Measurements from ENCODE around the gene WDR88. TPM values are rescaled to one million over a fixed set of nuclear protein-coding genes. Genes with fewer than 3 reads are reported as not detected.
"Not testable (repeated sequence)": the region's sequence is repeated elsewhere in the genome, so short reads cannot be mapped to it uniquely, and the experiment has no call there.

Gene WDR88
- total RNA-seq, 2 experiments from 2014 or later: not detected

DNA sequence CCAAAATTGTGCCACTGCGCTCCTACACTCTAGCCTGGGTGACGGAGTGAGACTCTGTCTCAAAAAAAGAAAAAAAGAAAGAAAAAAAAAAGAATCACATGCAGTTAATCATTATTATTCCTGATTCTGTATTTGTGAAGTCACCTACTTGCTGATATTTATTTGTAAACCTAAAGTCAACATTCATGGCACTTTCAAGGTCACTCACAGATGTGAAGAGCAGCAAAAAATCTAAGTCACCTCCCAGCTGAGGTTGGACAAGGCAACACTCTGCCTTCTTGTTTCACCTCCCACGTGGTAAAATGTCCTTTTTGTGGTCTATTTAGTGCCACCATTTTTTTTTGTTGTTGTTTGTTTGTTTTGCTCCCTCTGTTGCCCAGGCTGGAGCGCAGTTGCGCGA, 26.5 kb downstream of the WDR88 start:
- H3K27ac Mint-ChIP-seq: no peak overlapping the region
- intact Hi-C loops (cut with micrococcal nuclease): no loop called here
- CTCF ChIA-PET: interaction anchor here (0.6 to 1.1 kb wide), 3 partner anchors 21 to 148 kb away, joined by 3 to 6 read pairs (median 3); no protein-coding TSS in a partner anchor
- no peak for DNase-seq
- no peaks in the 10 kb centered on the region for H3K9me3 Mint-ChIP-seq
- H3K36me3 Mint-ChIP-seq (ENCODE audit: low read depth): no peaks in the 10 kb centered on the region
- H3K27me3 Mint-ChIP-seq (ENCODE audit: low read depth): no peaks in the 10 kb centered on the region
- peaks cover 27% of the 10 kb centered on the region for H3K4me1 Mint-ChIP-seq (ENCODE audit: low read depth)
- no peak overlapping the region for H3K4me3 Mint-ChIP-seq

DNA sequence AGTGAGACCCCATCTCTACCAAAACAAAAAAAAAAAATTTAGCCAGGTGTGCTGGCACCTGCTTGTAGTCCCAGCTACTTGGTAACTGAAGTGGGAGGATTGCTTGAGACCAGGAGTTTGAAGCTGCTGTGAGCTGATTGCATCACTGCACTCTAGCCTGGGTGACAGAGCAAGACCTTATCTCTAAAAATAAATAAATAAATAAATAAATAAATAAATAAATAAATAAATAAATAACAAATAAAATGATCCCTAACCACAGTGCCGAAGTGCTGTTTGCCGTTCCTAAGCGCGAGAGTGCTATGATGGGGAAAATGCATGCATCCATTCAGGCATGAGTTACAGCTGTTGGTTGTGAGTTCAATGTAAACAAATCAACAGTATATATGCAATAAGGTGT, 27.2 kb downstream of the WDR88 start:
- CTCF ChIA-PET: interaction anchor here (2.3 to 4.3 kb wide), 3 partner anchors 14 to 25 kb away, joined by 13 to 20 read pairs (median 14); no protein-coding TSS in a partner anchor
- no peak overlapping the region for H3K4me3 Mint-ChIP-seq

DNA sequence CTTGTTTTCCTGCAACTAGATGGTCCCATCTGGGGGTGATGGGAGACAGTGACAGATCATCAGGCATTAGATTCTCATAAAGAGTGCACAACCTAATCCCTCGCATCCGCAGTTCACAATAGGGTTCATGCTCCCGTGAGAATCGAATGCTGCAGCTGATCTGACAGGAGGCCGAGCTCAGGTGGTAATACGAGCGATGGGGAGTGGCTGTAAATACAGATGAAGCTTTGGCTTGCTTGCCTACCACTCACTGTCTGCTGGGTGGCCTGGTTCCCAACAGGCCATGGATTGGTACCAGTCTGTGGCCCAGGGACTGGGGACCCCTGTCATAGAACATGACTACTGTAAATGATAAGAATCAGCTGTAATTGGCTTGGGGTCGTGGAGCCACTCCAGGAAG, 28.0 kb downstream of the WDR88 start:
- no peak for DNase-seq
- H3K4me3 Mint-ChIP-seq: no peak overlapping the region
- H3K27ac Mint-ChIP-seq: peak overlapping the region; percentile 82
- peaks cover 27% of the 10 kb centered on the region for H3K4me1 Mint-ChIP-seq (ENCODE audit: low read depth)
- H3K9me3 Mint-ChIP-seq: no peaks in the 10 kb centered on the region
- H3K27me3 Mint-ChIP-seq (ENCODE audit: low read depth): no peaks in the 10 kb centered on the region
- CTCF ChIA-PET: interaction anchor here (1.4 to 4.3 kb wide), 5 partner anchors 15 to 33 kb away, joined by 3 to 20 read pairs (median 13); no protein-coding TSS in a partner anchor
- H3K36me3 Mint-ChIP-seq (ENCODE audit: low read depth): no peaks in the 10 kb centered on the region
- intact Hi-C loops (cut with micrococcal nuclease): loop anchor here (1.0 kb wide), 1 partner anchor 17 kb away; no protein-coding TSS in a partner anchor

More for the DNA sequence above, 27.2 kb downstream of the WDR88 start:
- Mint-ChIP-seq H3K4me1 (ENCODE audit: low read depth) (peaks cover 27% of the 10 kb centered on the region), H3K9me3 (no peaks in the 10 kb centered on the region), H3K27me3 (ENCODE audit: low read depth) (no peaks in the 10 kb centered on the region), H3K36me3 (ENCODE audit: low read depth) (no peaks in the 10 kb centered on the region), H3K27ac (no peak overlapping the region)
- intact Hi-C loops (cut with micrococcal nuclease): no loop called here
- DNase-seq: no peak

DNA sequence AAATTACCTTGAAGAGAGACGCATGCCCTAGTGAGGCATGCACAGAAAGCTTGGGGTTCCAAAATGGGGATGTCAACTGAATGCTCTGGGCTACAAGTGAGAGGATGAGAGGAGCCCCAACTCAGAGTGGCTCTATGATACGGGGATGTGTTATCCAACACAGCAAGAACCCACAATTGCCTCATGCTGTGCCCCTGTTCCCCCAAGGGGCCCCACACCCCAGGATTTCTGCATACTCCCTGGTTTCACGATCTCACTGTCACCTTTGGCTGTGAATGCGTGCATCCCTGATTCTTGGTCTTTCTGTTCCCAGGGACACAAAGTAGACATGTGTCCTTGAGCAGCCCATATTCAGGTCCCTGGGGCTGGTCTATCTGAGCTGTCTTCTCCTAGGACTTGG, 29.3 kb downstream of the WDR88 start:
- H3K4me3 Mint-ChIP-seq: no peak overlapping the region
- intact Hi-C loops (cut with micrococcal nuclease): no loop called here
- H3K36me3 Mint-ChIP-seq (ENCODE audit: low read depth): no peaks in the 10 kb centered on the region
- no peak for DNase-seq
- no peaks in the 10 kb centered on the region for H3K9me3 Mint-ChIP-seq
- H3K27ac Mint-ChIP-seq: peak overlapping the region; percentile 50
- peaks cover 27% of the 10 kb centered on the region for H3K4me1 Mint-ChIP-seq (ENCODE audit: low read depth)
- H3K27me3 Mint-ChIP-seq (ENCODE audit: low read depth): no peaks in the 10 kb centered on the region
- CTCF ChIA-PET: interaction anchor here (0.6 to 4.3 kb wide), 6 partner anchors 10 to 34 kb away, joined by 3 to 20 read pairs (median 8); no protein-coding TSS in a partner anchor

DNA sequence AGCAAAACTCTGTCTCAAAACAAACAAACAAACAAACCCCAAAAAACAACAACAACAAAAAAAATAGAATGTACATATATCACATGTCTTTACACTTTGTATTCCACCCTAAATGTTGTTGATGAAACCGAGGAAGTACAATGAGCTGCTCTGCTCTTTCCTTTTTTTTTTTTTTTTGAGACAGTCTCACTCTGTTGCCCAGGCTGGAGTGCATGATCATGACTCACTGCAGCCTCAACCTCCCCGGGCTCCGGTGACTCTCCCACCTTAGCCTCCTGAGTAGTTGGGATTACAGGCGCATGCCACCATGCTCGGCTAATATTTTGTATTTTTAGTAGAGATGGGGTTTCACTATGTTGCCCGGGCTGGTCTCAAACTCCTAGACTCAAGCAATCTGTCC, 31.6 kb downstream of the WDR88 start:
- Mint-ChIP-seq H3K9me3 (peaks cover 6% of the 10 kb centered on the region), H3K4me1 (ENCODE audit: low read depth) (peaks cover 21% of the 10 kb centered on the region), H3K27ac (no peak overlapping the region), H3K4me3 (no peak overlapping the region), H3K36me3 (ENCODE audit: low read depth) (no peaks in the 10 kb centered on the region), H3K27me3 (ENCODE audit: low read depth) (no peaks in the 10 kb centered on the region)
- CTCF ChIA-PET: interaction anchor here (0.6 to 2.5 kb wide), 4 partner anchors 14 to 21 kb away, joined by 3 to 13 read pairs (median 3); no protein-coding TSS in a partner anchor
- intact Hi-C loops (cut with micrococcal nuclease): no loop called here
- DNase-seq: no peak

DNA sequence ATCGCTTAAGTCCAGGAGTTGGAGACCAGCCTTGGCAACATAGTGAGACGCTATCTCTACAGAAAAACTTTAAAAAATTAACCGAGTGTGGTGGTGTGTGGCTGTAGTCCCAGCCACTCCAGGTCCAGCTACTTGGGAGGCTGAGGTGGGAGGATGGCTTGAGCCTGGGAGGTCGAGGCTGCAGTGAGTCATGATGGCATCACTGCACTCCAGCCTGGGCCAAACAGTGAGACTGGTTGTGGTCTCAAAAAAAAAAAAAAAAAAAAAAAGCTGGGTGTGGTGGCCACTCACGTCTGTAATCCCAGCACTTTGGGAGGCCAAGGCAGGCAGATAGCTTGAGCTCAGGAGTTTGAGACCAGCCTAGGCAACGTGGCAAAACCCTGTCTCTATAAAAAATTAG, 34.1 kb downstream of the WDR88 start:
- H3K9me3 Mint-ChIP-seq; intact Hi-C loops (cut with micrococcal nuclease); H3K4me1 Mint-ChIP-seq (ENCODE audit: low read depth); H3K27ac Mint-ChIP-seq; H3K36me3 Mint-ChIP-seq (ENCODE audit: low read depth); H3K27me3 Mint-ChIP-seq (ENCODE audit: low read depth); DNase-seq; H3K4me3 Mint-ChIP-seq: not testable (repeated sequence)
- CTCF ChIA-PET: interaction anchor here (0.6 to 1.1 kb wide), 2 partner anchors 42 to 44 kb away, joined by 3 read pairs; no protein-coding TSS in a partner anchor

DNA sequence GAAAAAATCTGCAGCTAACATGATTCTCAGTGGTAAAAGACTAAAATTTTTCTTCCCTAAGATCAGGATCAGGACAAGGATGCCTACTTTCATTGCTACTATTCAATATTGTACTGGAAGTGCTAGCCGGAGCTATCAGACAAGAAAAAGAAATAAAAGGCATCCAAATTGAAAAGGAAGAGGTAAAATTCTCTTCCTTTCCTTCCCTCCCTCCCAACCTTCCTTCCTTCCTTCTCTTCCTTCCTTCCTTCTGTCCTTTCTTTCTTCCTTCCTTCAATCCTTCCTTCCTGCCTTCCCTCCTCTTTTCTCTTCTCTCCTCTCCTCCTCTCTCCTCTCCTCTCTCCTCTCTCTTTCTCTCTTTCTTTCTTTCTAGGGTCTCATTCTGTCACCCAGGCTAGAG, 35.5 kb downstream of the WDR88 start:
- intact Hi-C loops (cut with micrococcal nuclease): no loop called here
- no peak overlapping the region for H3K4me3 Mint-ChIP-seq
- peaks cover 2% of the 10 kb centered on the region for H3K36me3 Mint-ChIP-seq (ENCODE audit: low read depth)
- DNase-seq: no peak
- peaks cover 4% of the 10 kb centered on the region for H3K4me1 Mint-ChIP-seq (ENCODE audit: low read depth)
- no peaks in the 10 kb centered on the region for H3K27me3 Mint-ChIP-seq (ENCODE audit: low read depth)
- H3K9me3 Mint-ChIP-seq: peaks cover 9% of the 10 kb centered on the region
- no peak overlapping the region for H3K27ac Mint-ChIP-seq
- CTCF ChIA-PET: interaction anchor here (1.1 kb wide), 1 partner anchor 43 kb away, joined by 3 read pairs; no protein-coding TSS in a partner anchor

DNA sequence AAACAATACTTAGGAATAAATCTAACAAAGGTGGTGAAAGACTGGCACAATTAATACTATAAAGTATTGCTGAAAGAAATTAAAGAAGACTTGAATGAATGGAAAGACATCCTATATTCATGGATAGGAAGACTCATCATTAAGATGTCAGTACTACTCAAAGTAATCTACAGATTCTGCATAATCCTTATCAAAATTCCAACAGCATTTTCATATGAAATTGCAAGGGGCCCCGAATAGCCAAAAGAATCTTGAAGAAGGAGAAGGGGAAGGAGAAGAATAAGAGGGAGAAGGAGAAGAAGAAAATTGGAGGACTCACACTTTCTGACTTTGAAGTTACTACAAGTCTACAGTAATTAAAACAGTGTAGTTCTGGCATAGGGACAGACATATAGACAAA, 36.6 kb downstream of the WDR88 start:
- H3K4me1 Mint-ChIP-seq (ENCODE audit: low read depth): peaks cover 9% of the 10 kb centered on the region
- H3K9me3 Mint-ChIP-seq: peaks cover 9% of the 10 kb centered on the region
- H3K27me3 Mint-ChIP-seq (ENCODE audit: low read depth): no peaks in the 10 kb centered on the region
- H3K4me3 Mint-ChIP-seq: no peak overlapping the region
- intact Hi-C loops (cut with micrococcal nuclease): no loop called here
- peaks cover 4% of the 10 kb centered on the region for H3K36me3 Mint-ChIP-seq (ENCODE audit: low read depth)
- CTCF ChIA-PET: interaction anchor here (1.3 kb wide), 1 partner anchor 42 kb away, joined by 3 read pairs; no protein-coding TSS in a partner anchor
- H3K27ac Mint-ChIP-seq: no peak overlapping the region
- no peak for DNase-seq

DNA sequence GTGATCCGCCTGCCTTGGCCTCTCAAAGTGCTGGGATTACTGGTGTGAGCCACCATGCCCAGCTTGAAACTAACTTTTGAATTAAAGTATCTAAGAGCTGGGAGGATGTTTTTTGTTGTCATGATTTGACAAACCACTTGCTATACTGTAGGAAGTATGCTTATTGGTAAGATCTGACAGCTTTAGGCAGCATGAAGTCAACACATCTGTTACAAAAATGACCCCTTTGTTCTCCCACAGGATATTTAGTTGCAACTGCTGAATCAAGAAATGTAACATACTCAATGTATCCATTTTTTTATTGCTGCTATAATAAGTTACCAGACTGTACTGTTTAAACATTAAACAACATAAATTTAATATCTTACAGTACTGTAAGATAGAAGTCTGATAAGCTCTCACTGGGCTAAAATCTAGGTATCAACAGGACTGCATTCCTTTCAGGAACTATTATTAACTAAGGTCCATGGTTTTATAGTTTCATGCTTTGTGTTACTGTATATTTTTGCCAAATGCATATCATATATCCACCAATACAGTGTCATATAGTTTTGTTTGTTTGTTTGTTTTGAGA, 39.4 kb downstream of the WDR88 start:
- intact Hi-C loops (cut with micrococcal nuclease): no loop called here
- H3K27me3 Mint-ChIP-seq (ENCODE audit: low read depth): no peaks in the 10 kb centered on the region
- peaks cover 7% of the 10 kb centered on the region for H3K36me3 Mint-ChIP-seq (ENCODE audit: low read depth)
- no peak overlapping the region for H3K4me3 Mint-ChIP-seq
- H3K27ac Mint-ChIP-seq: no peak overlapping the region
- peaks cover 24% of the 10 kb centered on the region for H3K4me1 Mint-ChIP-seq (ENCODE audit: low read depth)
- H3K9me3 Mint-ChIP-seq: peaks cover 9% of the 10 kb centered on the region
- CTCF ChIA-PET: interaction anchor here (0.7 to 1.3 kb wide), 3 partner anchors 10 to 137 kb away, joined by 3 to 7 read pairs (median 4); no protein-coding TSS in a partner anchor
- no peak for DNase-seq

DNA sequence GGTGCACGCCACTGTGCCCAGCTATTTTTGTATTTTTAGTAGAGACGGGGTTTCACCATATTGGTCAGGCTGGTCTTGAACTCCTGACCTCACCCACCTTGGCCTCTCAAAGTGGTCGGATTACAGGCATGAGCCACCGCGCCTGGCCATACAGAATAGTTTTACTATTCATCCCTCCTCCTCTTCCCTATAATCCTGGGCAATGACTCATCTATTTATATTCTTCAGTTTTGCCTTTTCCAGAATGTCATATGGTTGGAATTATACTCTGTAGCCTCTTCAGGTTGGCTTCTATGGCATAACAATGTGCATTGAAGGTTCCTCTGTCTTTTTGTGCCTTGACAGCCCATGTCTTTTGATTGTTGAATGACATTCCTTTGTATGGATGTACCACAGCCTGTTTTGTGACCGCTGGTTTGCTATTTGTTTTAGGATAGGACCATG, 40.0 kb downstream of the WDR88 start:
- peaks cover 9% of the 10 kb centered on the region for H3K9me3 Mint-ChIP-seq
- H3K36me3 Mint-ChIP-seq (ENCODE audit: low read depth): peaks cover 9% of the 10 kb centered on the region
- DNase-seq: no peak
- H3K4me3 Mint-ChIP-seq: no peak overlapping the region
- peaks cover 2% of the 10 kb centered on the region for H3K27me3 Mint-ChIP-seq (ENCODE audit: low read depth)
- H3K4me1 Mint-ChIP-seq (ENCODE audit: low read depth): peaks cover 25% of the 10 kb centered on the region
- intact Hi-C loops (cut with micrococcal nuclease): no loop called here
- no peak overlapping the region for H3K27ac Mint-ChIP-seq
- CTCF ChIA-PET: no interaction called here

DNA sequence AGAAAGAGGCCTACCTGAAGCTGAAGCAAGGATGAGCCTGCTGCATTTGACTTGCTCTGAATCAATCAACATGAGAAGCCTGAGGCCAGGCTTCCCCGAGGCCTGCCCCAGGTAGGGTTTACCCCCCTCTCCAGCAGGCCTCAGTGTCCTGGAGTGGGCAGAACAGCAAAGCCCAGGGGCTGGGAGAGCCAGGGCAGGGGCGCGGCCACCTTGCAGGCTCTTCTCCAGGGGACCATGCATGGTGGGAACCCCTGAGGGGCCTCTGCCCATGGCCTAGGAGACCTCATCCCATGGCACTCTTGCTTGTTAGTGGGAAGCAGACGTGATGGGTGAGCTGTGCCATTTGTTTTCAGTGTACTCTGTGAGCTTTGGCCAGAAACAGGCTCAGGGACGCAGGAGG, 42.3 kb downstream of the WDR88 start:
- CTCF ChIA-PET: interaction anchor here (1.9 to 2.1 kb wide), 2 partner anchors 10 to 30 kb away, joined by 5 to 10 read pairs; no protein-coding TSS in a partner anchor
- no peak for DNase-seq
- H3K27ac Mint-ChIP-seq: no peak overlapping the region
- no peaks in the 10 kb centered on the region for H3K9me3 Mint-ChIP-seq
- peaks cover 2% of the 10 kb centered on the region for H3K27me3 Mint-ChIP-seq (ENCODE audit: low read depth)
- intact Hi-C loops (cut with micrococcal nuclease): no loop called here
- no peak overlapping the region for H3K4me3 Mint-ChIP-seq
- peaks cover 7% of the 10 kb centered on the region for H3K36me3 Mint-ChIP-seq (ENCODE audit: low read depth)
- peaks cover 29% of the 10 kb centered on the region for H3K4me1 Mint-ChIP-seq (ENCODE audit: low read depth)

DNA sequence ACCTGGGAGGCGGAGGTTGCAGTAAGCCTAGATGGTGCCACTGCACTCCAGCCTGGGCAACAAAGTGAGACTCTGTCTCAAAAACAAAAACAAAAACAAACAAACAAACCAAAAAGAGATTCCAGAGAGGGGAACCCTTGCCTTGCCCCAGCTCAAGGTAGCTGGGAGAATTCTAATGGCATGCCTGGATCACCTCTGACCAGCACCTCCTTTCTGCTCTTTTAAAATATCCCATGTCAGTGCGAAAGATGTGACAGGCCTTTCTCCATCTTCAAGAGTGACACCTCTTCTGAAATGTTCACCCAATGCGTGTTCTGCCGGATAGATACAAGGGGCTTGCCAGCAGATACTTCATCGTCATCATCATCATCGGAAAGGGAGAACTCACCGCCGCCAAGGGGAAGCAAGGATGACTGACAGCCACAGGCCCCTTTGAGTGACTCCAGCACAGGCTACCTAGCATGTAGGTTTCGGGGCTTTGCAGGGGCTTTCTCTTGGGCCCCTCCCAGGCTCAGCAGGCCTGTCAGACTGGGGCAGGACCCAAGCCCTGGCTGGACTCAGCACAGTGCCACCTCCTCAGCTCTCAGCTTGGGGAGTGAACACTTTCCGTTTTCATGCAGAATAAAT, 43.4 kb downstream of the WDR88 start:
- CTCF ChIA-PET: interaction anchor here (0.6 to 4.1 kb wide), 8 partner anchors 9 to 52 kb away, joined by 3 to 29 read pairs (median 4); no protein-coding TSS in a partner anchor
- no peaks in the 10 kb centered on the region for H3K9me3 Mint-ChIP-seq
- H3K36me3 Mint-ChIP-seq (ENCODE audit: low read depth): peaks cover 7% of the 10 kb centered on the region
- peak overlapping the region; percentile 53 for H3K27ac Mint-ChIP-seq
- peaks cover 2% of the 10 kb centered on the region for H3K27me3 Mint-ChIP-seq (ENCODE audit: low read depth)
- no peak for DNase-seq
- peaks cover 29% of the 10 kb centered on the region for H3K4me1 Mint-ChIP-seq (ENCODE audit: low read depth)
- intact Hi-C loops (cut with micrococcal nuclease): loop anchor here (5.0 kb wide), 2 partner anchors 127 to 498 kb away; partner anchors contain the start of genes ANKRD27, CEBPA and RGS9BP
- H3K4me3 Mint-ChIP-seq: peak overlapping the region; percentile 98

Measured in activated naive CD4-positive, alpha-beta T cell treated with anti-CD3 and anti-CD28 coated beads for 36 hours (primary cell).